Esophagus (tissue), 2 donors: ENCODE results near the gene CDH13. TPM values are rescaled to one million over a fixed set of nuclear protein-coding genes. Genes with fewer than 3 reads are reported as not detected.

Experiments
- H3K27ac ChIP-seq, 2 donors: one replicate each; pipeline ENCODE4 v1.5.1; 2013; ENCODE audit warnings: low read depth in 2 of 2, mild to moderate bottlenecking in 2 of 2, inconsistent platforms in 1 of 2, low read length in 1 of 2, moderate library complexity in 1 of 2
- H3K27me3 ChIP-seq, 2 donors: one replicate each; pipeline ENCODE4 v1.6.1; 2013; ENCODE audit warnings: low read length in 2 of 2, control low read depth in 1 of 2, mild to moderate bottlenecking in 1 of 2; ENCODE audit not compliant: insufficient read depth in 2 of 2, control insufficient read depth in 1 of 2
- H3K36me3 ChIP-seq, 2 donors: one replicate each; pipeline ENCODE4 v1.6.1; 2013; ENCODE audit warnings: low read length in 1 of 2; ENCODE audit not compliant: control insufficient read depth in 2 of 2, insufficient read depth in 2 of 2
- H3K4me1 ChIP-seq, 2 donors: one replicate each; pipeline ENCODE4 v1.6.1; 2013; ENCODE audit warnings: low read length in 1 of 2; ENCODE audit not compliant: control insufficient read depth in 2 of 2, insufficient read depth in 2 of 2
- H3K4me3 ChIP-seq, 2 donors: one replicate each; pipeline ENCODE4 v1.5.1; 2013; ENCODE audit warnings: low read length in 2 of 2, mild to moderate bottlenecking in 2 of 2, low read depth in 1 of 2, moderate library complexity in 1 of 2
- H3K9me3 ChIP-seq, 2 donors: one replicate each; pipeline ENCODE4 v1.6.1; 2013; ENCODE audit warnings: mild to moderate bottlenecking in 2 of 2, low read depth in 1 of 2, low read length in 1 of 2, moderate library complexity in 1 of 2; ENCODE audit not compliant: control insufficient read depth in 2 of 2, insufficient read depth in 1 of 2
- WGBS, 2 donors: extraction: QIAGEN DNeasy Blood & Tissue Kit; methylation state at CpG; one replicate each; pipeline ENCODE4 v1.1.7; 2013; 5-methylcytosine and 5-hydroxymethylcytosine counted together
- polyA plus RNA-seq, 2 donors: library from polyadenylated mRNA; stranded (reverse); fragments of 200-250 nt; gene quantifications; one replicate each; pipeline ENCODE4 v1.2.3, GENCODE V29; 2013
- donor health status: healthy with polysubstance abuse.
- donor health status: Bipolar disorder and iron deficiency.

Gene CDH13
- polyA plus RNA-seq, 2 donors, result 1.3 to 4.3 TPM

GRCh38 chr16:83470416-83470815 lies 843.6 kb downstream of the CDH13 start:
- H3K36me3 ChIP-seq, result no peaks in the 10 kb centered on the region
- H3K4me1 ChIP-seq, result no peaks in the 10 kb centered on the region
- H3K4me3 ChIP-seq, result no peak overlapping the region
- WGBS, 2 donors, result 79 to 82% methylated on average over 3 of the region's 3 CpGs
- H3K27ac ChIP-seq, result no peak overlapping the region
- no peaks in the 10 kb centered on the region for H3K9me3 ChIP-seq
- no peaks in the 10 kb centered on the region for H3K27me3 ChIP-seq

- H3K27ac ChIP-seq, result no peak overlapping the region
- no peaks in the 10 kb centered on the region for H3K36me3 ChIP-seq
- WGBS, 2 donors, result 64 to 67% methylated on average over 7 of the region's 7 CpGs
- H3K27me3 ChIP-seq, result no peaks in the 10 kb centered on the region
- H3K9me3 ChIP-seq, result no peaks in the 10 kb centered on the region
- H3K4me3 ChIP-seq, result no peak overlapping the region
- H3K4me1 ChIP-seq, result no peaks in the 10 kb centered on the region
Observed at GRCh38 chr16:83472776-83473501, 846.2 kb downstream of the CDH13 start.

- no peak overlapping the region for H3K4me3 ChIP-seq
- WGBS, 2 donors, result 86 to 87% methylated on average over 2 of the region's 2 CpGs
- H3K27ac ChIP-seq, result no peak overlapping the region
- no peaks in the 10 kb centered on the region for H3K9me3 ChIP-seq
- no peaks in the 10 kb centered on the region for H3K27me3 ChIP-seq
- no peaks in the 10 kb centered on the region for H3K4me1 ChIP-seq
- no peaks in the 10 kb centered on the region for H3K36me3 ChIP-seq
Observed at GRCh38 chr16:83473926-83474650, 847.3 kb downstream of the CDH13 start.

- 72 to 82% methylated on average over 5 of the region's 5 CpGs for WGBS, 2 donors
- H3K27me3 ChIP-seq, result no peaks in the 10 kb centered on the region
- H3K4me3 ChIP-seq, result no peak overlapping the region
- no peaks in the 10 kb centered on the region for H3K4me1 ChIP-seq
- no peaks in the 10 kb centered on the region for H3K36me3 ChIP-seq
- no peaks in the 10 kb centered on the region for H3K9me3 ChIP-seq
- H3K27ac ChIP-seq, result no peak overlapping the region
Observed at GRCh38 chr16:83475108-83475507, 848.3 kb downstream of the CDH13 start.

- Histone ChIP-seq H3K9me3 (peaks cover 0 to 2% of the 10 kb centered on the region in 2 donors), H3K36me3 (no peaks in the 10 kb centered on the region), H3K27me3 (no peaks in the 10 kb centered on the region), H3K4me1 (no peaks in the 10 kb centered on the region), H3K27ac (no peak overlapping the region), H3K4me3 (no peak overlapping the region)
- WGBS, 2 donors, result 64 to 81% methylated on average over 7 of the region's 7 CpGs
Observed at GRCh38 chr16:83481589-83481988, 854.8 kb downstream of the CDH13 start.

GRCh38 chr16:83482545-83483162 lies 855.9 kb downstream of the CDH13 start:
- no peak overlapping the region for H3K27ac ChIP-seq
- H3K4me1 ChIP-seq, result no peaks in the 10 kb centered on the region
- no peaks in the 10 kb centered on the region for H3K27me3 ChIP-seq
- H3K4me3 ChIP-seq, result no peak overlapping the region
- no peaks in the 10 kb centered on the region for H3K36me3 ChIP-seq
- WGBS, 2 donors, result 60 to 74% methylated on average over 9 of the region's 9 CpGs
- peaks cover 0 to 2% of the 10 kb centered on the region in 2 donors for H3K9me3 ChIP-seq

GRCh38 chr16:83490073-83490472 lies 863.3 kb downstream of the CDH13 start:
- H3K27me3 ChIP-seq, result no peaks in the 10 kb centered on the region
- no peaks in the 10 kb centered on the region for H3K36me3 ChIP-seq
- WGBS, 2 donors, result 36 to 60% methylated on average over 2 of the region's 2 CpGs
- H3K4me1 ChIP-seq, result no peaks in the 10 kb centered on the region
- H3K4me3 ChIP-seq, result no peak overlapping the region
- no peaks in the 10 kb centered on the region for H3K9me3 ChIP-seq
- no peak overlapping the region for H3K27ac ChIP-seq

- WGBS, 2 donors, result 84 to 91% methylated on average over 1 of the region's 1 CpG
- no peaks in the 10 kb centered on the region for H3K27me3 ChIP-seq
- H3K27ac ChIP-seq, result no peak overlapping the region
Observed at GRCh38 chr16:83494459-83494858, 867.7 kb downstream of the CDH13 start.

GRCh38 chr16:83501481-83501880 lies 874.7 kb downstream of the CDH13 start:
- Histone ChIP-seq H3K36me3 (no peaks in the 10 kb centered on the region), H3K27ac (no peak overlapping the region), H3K4me3 (no peak overlapping the region), H3K27me3 (no peaks in the 10 kb centered on the region), H3K9me3 (no peaks in the 10 kb centered on the region), H3K4me1 (no peaks in the 10 kb centered on the region)
- WGBS, 2 donors, result 83 to 84% methylated on average over 4 of the region's 4 CpGs

More at GRCh38 chr16:83494459-83494858, 867.7 kb downstream of the CDH13 start:
- H3K9me3 ChIP-seq, result no peaks in the 10 kb centered on the region
- H3K4me3 ChIP-seq, result no peak overlapping the region
- H3K4me1 ChIP-seq, result no peaks in the 10 kb centered on the region
- no peaks in the 10 kb centered on the region for H3K36me3 ChIP-seq
